Mesenteric fat pad (tissue), 1 donor: ENCODE measurements around the gene ROPN1L. TPM values are rescaled to one million over a fixed set of nuclear protein-coding genes. Genes with fewer than 3 reads are reported as not detected.

Experiments used
- DNase-seq: peaks from one replicate; pipeline ENCODE4 v3.0.0-alpha.2; 2020; ENCODE audit warnings: low spot score
- total RNA-seq: library from RNA; stranded (reverse); fragmentation: NEBNext Ultra II Directional; extraction: Animal tissue kit (Norgen Biotek cat#: 25700); gene quantifications from one replicate; pipeline ENCODE4 v1.2.1, GENCODE V29; 2021
- donor health status: DM: yes; HTN: yes; CAD: no.

Gene ROPN1L
- total RNA-seq, 1 donor from 2014 or later, result 0.93 TPM

DNA sequence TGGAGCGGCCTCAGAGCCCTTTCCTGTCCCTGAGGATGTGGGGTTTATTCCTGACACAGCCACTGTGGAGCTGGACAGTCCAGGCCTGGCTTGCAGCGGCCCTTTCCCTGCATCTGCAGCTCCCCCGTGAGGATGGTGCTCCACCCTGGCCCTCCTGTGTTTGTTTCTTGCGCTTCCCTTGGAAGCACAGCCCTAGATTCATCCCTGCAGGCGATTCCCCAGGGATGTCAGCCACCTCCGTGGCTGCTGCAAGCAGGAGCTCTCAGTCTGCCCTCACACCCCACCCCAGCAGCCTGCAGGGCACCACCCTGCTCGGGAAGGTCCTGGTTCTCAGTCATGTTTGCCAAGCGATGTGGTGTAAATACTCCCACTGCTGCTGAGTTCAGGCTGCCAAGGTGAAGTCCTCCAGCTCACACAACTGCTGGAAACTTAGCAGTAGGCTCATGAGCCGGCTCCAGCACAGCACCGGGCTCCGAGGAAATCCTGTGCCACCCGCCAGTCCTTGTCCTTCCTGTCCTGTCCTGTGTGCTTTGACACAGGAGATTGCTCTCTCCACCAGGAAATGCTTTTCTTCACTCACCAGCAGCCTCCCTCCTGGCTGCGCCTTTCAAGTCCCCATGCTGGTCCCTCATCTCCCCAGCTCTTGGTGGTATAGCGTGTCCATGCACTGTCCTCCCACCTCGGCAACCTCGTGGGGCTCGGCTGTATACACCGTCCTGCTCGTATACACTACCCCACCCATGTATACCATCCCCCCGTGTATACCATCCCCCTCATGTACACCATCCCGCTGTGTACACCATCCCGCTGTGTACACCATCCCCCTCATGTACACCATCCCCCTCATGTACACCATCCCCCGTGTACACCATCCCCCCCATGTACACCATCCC lies 16.2 kb downstream of the ROPN1L start:
- DNase-seq, result no peak

DNA sequence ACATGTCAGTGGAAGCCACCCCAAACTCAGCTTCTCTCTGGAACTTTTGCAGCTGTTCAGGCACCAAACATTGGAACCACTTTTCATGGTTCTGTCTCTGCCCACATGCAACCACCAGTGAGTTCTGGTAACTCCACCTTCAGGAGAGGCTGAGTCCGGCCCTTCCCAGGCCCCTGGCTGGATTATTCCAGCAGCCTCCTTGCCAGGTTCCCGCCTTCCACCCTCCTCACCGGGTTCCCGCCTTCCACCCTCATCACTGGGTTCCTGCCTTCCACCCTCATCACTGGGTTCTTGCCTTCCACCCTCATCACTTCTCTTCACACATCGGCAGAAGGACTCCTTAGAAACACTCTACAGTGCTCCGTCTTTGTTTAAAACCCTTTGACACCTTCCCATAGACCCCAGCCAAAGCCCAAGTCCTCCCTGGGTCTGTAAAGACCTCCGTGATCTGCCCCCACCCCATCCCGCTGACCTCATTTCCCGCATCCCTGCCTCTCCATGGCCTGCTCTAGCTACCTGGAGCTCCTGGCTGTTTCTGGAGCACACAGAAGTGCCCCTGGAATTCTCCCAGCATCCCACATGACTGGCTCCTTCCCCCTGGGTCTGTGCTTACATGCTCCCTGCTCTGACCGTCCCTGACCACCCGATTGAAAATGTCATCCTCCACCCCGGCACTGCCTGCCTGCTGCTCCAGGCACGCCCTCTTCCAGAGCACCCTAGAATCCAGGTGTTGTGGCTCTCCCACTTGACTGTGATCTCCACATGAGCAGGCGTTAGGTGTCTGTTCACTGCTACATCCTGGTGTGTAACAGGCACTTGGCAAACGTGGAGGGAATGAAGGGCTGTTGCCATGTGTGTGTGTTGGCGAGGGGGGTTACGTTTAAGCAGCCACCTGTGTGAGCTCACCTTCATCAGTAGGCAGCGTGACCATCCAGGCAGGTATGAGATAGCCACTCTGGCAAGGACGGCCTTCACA lies 17.7 kb downstream of the ROPN1L start:
- DNase-seq, result peak; percentile 69

DNA sequence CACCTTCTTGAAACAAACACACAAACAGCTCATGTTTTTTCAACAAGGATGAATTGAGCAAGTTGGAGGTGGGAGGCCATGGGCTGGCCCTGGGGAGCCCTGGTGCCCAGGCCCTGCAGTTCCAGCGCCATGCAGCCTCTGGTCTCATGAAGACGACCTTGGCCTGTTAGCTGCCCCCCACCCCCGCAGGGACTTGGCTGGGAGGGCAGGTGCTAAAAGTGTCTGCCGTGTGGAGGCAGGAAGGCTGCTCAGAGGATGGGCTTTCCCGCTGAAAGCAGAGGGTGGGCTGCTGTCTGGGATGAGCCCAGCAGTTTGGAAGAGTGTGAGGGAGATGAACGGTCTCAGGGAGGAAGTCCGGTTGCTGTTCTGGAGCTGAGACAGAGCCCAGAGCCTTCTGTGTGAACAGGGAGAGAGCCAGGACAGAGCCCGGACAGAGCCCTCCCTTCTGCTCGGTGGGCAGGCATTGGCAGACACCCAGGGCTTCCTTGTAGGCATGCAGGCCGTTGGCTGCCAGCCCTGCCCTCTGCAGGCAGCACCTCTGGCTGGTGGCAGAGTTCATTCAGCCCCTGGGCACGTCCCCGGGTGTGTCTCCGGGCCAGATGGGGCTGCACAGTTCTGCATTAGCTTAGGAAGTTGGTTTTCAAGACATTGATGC lies 18.7 kb downstream of the ROPN1L start:
- DNase-seq, result peak; percentile 82

DNA sequence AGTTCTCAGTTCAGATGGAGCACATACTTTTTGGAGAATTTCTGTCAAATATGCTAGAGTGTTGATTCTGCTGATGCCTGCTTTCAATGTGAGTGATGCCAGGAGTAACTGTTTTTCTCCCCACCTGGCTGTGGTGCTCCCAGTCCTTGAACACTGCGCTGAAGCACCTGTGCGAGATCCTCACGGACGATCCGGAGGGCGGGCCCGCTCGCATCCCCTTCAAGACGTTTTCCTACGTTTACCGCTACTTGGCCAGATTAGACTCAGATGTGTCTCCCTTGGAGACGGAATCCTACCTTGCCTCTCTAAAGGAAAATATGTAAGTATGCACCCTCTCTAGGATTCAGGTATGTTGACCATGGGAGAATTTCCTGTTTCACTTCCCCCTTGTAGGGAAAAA lies 19.4 kb downstream of the ROPN1L start:
- peak; percentile 64 for DNase-seq

DNA sequence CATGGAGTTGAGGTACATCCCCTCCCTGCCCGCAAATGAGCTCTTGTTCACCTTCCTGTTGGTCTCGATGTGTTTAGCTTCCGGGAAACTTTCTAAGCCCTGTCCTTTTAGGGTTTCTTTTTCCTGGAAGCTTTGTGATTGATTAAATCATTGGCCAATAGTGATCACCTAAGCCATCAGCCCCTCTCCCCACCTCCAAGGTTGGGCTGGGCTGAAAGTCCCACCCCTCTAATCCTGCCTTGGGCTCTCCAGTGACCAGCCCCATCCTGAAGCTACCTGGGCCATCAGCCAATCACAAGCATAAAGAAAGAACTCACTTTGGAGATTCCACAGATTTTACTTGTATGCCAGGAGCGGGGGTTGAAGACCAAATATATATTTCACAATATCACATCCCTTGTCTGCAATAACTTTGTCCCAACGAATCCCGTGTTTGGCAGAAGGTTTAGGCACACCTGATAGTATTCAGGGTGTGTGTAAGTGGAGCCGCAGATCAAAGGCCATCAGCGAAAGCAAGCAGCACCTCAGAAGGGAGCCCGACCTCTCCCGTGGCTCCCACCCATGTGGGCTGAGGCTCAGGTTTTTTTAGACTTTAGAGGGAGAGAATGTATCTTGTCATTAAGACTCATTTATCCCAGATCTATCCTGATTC lies 20.4 kb downstream of the ROPN1L start:
- peak; percentile 26 for DNase-seq

DNA sequence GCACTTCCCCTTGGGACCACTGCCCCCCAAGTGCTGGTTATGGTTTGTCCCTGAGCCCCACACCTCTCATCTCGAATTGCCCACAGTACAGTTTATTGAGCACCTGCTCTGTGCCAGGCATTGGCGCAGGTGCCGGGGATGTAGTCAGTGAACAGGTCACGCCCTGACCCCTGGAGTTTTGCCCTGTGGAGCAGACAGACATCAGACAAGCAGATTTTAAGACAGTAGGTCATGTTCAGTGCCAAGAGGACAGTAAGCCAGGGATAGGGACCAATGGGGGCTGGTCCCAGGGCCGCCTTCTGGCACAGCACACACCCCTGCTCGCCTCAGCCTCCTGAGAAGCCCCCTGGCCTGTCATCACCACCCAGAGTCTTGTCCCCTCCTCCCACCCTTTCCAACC lies 21.9 kb downstream of the ROPN1L start:
- DNase-seq, result no peak

DNA sequence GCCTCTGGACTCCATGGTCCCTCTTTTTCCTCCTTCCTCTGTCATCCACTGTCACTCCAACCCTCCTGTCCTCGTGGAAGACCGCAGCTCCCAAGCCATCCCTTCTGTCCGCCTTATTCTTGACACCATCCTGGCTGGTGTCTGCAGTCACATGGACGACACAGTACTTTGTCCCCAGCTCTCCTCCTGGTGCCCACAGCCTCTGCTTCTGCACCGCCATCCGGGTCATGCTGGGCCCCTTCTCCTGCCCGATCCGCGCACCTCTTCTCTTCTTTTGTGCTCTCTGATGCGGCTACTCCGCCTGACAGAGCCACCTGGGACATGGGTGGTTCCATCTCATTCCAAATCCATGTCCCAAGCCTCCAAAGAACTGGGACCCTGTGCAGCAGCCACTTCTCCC lies 22.5 kb downstream of the ROPN1L start:
- no peak for DNase-seq

DNA sequence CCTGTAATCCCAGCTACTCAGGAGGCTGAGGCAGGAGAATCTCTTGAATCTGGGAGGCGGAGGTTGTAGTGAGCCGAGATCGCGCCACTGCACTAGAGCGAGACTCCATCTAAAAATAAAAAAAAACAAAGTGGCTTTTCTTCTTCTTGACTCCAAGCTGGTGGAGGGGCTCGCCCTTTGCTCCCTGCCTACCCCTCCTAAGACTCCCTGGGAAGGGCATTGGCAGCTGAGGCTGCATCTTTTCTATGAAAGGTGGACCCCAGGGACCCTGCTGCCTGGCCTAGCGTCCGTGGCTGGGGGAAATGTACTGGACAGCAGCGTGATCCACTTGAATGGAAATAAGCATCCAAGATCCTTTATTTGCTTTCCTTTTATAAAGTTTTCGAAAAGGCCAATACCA lies 24.0 kb downstream of the ROPN1L start:
- DNase-seq, result no peak

DNA sequence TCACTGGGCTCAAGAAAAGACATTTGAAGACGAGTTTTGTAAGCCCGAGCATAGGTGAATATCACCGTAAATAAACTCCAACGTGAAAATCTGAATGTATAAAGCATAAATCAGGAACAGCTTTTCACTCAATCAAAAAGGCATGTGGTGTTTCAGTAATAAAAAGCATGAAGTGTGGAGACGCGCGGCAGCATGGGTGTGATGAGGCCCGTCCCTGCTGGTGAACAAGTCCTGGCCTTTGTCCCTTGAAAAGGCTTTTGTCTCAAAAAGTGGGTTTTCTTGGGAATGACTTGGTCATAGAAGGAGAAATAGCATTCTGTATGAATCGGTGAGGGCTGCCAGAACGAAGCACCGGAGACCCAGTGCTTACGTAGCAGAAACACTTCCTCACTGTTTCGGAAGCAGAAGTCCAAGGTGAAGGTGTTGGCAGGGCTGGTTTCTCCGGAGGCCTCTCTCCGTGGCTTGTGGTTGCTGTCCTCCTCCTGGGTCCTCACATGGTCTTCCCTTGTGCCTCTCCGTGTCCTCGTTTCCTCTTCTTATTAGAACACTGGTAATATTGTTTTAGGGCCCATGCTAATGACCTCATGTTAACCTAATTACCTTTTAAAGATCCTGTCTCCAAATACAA lies 24.9 kb downstream of the ROPN1L start:
- DNase-seq, result no peak

DNA sequence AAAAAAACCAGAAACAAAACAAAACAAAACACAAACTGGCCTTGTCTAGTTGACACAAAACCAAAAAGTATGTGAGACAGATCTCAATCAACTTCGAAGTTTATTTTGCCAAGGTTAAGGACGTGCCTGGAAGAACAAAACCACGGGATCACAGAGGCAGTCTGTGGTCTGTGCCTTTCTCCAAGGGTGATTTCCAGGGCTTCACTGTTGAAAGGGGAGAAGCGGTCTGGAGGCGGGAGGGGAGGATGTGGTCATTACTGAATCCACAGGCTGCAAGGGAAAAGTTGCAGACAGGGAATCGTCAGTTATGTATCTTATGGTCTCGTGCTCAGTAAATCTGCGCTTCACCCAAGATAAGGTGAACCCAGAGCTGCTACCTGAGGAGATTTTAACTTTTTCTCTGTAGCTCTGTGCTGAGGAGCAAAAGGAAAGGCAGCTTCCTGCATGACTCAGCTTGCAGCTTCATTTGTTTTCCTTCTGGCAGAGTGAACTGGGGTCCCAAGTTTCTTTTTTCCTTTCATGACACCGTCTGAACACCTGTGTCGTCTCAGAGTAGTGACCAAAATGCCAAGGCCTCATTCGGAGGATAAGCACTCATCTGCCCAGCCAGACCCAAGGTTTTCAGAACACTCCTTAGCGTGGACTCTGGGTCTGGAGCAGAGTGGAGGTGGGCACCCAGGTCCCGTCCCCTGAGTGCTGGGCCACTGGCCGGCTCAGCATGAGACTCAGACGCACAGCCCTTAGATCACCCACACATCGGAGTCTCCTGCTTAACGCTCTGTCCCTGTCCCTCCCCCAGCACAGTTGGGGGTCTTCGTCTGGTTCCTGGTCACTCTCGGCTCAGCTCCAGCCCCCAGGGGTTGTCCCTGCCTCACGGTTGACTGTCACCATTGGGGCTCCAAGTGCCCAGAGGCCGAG lies 25.9 kb downstream of the ROPN1L start:
- no peak for DNase-seq

DNA sequence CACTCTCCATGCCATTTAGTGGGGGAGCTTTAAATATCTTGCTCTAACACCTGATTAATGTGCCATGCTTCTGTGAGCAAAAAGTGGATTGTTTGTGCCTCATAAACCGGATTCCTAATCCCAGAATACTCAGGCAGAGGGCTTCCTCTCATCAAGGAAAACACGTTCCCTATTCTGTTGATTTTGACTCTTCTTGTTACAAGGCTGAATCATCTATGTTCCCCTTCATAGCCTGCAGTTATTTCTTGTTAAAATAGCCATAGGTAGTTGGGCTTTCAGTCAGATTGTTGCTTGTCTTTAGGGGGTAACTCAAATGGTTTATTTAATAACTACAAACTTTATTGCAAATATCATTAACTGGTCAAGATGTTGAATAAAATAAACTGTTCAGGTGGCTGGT lies 26.6 kb downstream of the ROPN1L start:
- no peak for DNase-seq

DNA sequence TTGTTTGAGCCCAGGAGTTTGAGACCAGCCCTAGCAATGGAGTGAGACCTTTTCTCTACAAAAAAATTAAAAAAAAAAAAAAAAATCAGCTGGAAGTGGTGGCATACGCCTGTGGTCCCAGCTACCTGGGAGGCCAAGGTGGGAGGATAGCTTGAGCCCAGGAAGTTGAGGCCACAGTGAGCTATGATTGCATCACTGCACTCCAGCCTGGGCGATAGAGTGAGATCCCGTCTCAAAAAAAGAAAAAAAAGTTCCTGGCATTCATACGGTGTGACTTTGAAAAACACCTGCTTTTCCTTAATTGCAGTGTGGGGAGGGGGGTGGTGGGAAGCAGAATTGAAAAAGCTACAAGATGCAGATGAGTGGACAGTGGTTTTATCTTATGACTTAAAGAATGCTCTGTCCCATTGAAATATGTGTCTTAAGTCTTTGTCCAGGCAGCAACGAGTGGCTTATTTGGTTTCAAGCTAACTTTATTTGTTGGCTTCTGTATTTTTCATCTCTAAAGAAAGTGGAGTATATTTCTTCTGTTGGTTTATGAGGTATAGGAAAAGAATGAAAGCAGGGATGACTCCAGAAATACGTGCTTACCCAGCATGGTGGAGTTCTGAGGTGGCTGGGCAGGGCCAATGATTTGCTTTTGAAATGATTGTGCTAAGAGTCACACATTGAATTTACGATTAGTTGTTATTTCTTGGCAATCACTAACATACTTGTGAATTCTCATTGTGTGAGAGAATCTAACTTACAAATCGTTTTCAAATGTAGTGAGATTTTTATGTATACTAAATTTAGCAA lies 27.8 kb downstream of the ROPN1L start:
- no peak for DNase-seq

DNA sequence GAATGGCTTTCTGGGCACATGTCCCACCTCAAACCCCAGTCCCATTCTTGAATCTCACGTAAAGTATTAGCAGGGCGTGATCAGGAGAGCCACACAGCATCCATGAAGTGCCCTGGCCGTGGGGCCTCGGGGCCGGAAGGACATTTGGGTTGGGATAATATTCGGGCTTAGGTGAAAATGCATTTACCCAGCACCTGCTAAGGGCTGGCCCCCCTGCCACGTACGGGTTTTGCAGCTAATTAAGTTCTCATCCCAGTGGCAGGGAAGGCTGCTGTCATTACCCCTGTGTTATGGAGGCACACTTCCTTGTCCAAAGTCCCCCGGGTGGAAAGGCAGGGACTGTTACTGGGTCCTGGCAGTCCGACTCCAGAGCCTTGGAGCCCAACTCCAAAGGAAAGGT lies 29.0 kb downstream of the ROPN1L start:
- DNase-seq, result no peak

DNA sequence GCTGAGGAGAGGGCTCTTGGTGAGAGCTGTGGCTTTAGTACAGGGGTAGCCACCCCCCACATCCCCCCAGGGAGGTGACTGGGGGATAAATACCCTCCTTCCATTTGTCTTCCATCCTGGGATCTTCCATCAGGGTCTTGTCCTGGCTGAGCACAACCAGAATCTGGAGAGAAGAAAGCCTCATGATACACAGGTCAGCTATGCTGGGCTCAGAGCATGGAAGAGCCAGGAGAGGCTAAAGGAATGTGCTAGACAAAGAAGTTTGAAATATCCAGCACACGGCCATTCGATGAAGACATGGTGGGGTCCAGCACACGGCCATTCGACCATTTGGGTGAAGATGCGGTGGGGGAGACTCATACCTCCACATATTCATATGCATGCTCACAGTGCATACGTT lies 30.0 kb downstream of the ROPN1L start:
- DNase-seq, result no peak

DNA sequence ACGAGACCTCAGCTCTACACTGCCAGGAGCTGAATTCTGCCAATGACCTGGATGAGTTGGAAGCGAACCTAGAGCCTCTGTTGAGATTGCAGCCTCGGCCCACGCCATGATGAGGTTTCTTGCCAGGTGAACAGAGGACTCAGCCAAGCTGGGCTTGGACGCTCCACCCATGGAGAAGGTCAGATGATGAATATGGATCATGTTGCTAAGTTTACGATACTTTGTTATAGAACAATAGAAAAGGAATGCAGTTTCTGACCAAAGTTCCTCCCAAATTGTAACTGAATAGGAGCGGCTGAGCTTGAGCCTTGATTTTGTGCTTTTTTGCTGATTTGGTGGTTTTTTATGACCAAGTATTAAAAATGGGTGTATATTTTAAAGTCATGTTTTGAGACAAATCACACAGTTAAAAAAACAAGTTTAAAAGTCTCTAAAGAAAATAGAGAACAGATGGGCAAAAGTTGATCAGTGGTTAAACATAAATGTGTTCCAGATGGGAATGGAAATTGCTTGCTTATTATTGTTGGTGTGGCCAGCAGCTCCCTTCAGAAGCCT lies 32.9 kb downstream of the ROPN1L start:
- no peak for DNase-seq

DNA sequence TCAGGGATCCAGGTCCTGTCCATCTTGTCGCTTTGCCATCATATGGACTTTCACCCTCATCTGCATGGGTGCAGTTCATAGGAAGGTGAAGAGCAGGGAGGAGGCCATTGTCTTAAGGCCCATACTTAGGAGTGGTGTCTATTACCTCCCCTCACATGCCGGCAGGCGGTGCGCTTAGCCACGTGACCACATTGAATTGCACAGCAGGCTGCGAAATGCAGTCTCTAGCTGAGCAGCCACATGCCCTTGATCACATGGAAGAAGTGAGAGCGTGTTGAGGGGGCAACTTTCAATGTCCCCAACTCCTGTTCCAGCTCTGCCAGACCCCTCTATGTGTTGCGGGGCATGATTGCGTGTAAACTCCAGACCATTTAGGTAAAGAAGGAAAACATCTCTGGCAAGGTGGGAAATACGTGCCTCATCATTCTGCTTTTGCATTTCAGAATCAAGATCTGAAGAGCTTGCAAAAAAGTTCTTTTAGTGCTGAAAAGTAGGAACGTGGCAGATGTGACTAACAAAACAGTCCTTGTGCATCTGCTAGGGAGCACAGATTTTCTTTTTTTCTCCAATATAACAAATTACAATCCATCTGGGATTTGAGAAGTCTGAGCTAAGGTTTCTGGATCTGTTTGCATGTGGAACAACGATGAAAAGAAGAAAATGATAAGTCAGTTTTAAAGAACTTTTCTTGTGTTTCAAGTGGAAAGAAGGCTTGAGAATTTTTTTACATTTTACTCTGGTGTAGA lies 34.4 kb downstream of the ROPN1L start:
- no peak for DNase-seq

DNA sequence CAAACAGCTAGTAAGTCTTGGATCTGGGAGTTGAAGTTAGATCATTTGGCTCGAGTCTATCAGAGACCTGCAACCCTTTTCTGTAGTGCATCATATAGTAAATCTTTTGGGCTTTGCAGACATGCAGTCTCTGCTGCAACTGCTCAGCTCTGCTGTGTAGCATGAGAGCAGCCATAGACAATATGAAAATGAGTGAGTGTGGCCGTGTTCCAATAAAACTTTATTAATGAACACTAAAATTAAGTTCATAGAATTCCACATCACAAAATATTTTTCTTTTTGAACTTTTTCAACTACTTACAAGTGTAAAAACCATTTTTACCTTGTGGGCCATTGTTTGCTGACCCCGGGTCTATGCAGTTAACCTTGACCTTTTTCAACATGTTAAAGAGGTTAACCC lies 35.2 kb downstream of the ROPN1L start:
- no peak for DNase-seq

DNA sequence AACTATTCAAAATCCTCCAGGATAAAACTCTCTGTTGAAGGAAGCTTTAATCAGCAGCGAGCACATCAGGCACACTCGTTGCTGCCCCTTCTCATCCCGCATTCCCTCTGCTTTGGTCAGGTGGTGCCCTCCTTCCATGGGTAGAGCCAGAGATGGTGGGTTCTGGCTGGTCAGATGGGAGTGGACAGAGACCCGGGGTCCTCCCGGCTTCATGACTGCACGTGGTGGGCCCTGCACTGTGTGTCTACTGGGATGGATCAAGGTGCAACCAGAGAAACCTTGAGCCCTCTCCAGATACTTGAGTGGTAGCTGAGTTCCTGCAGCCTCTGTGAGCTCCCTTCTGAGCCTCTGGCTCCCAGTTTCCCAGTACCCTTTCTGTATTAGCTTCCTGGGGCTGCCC lies 36.3 kb downstream of the ROPN1L start:
- no peak for DNase-seq
